Esophagus muscularis mucosa (tissue), 3 donors: ENCODE results near the gene RBPJL.

ENCODE experiments used
- CTCF ChIP-seq, 3 experiments: fragments of 200-600 bp in 2 of 3; fragments of 450-650 bp in 1 of 3; sonication (generic) in 2 of 3; IDR thresholded peaks; one replicate each; pipeline ENCODE4 v1.5.1; 2017 to 2019; ENCODE audit warnings: antibody characterized with exemption in 3 of 3, mild to moderate bottlenecking in 2 of 3, moderate library complexity in 1 of 3
- POLR2A ChIP-seq: fragments of 450-650 bp; IDR thresholded peaks from one replicate; pipeline ENCODE4 v1.6.1; 2017; ENCODE audit warnings: antibody characterized with exemption, moderate library complexity, mild to moderate bottlenecking, low read depth
- POLR2AphosphoS5 ChIP-seq, 2 donors: sonication (generic); formaldehyde crosslinking; IDR thresholded peaks; one replicate each; pipeline ENCODE4 v1.6.1; 2017; ENCODE audit warnings: antibody characterized with exemption in 2 of 2

DNA sequence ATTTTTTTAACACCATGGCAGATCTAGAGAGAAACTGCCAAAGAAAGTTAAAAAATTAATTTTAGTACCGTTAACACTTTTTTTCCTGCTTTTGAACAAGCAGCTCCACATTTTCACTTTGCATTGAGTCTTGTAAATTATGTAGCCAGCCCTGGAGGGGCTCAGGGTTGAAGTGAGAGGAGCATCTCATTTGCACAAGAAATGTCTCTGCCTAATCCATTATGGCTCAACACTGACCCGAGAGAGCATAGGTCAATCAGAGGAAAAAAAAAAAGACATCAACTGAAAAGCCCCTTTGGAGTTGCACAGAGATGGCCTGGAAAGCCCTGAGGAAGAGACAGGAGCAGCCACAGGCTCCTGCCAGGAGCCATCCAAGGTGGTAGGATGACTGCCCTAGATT lies 48.0 kb upstream of the RBPJL start:
- TF ChIP-seq POLR2AphosphoS5 (IDR thresholded peaks at IDR 0.05) (no peak), CTCF (IDR thresholded peaks at IDR 0.05) (no peak), POLR2A (no peak)
